Measurements from ENCODE around the gene CYBA.
"Not testable (repeated sequence)": the region's sequence is repeated elsewhere in the genome, so short reads cannot be mapped to it uniquely, and the experiment has no call there.

CYBA gene

GRCh38 chr16:88610909-88611812 lies 39.7 kb downstream of the CYBA start:
- no peak for DNase-seq (ENCODE audit: low read depth)

- DNase-seq (ENCODE audit: low read depth) = no peak
These were observed 40.8 kb downstream of the CYBA start for GRCh38 chr16:88610080-88610479.

DNA sequence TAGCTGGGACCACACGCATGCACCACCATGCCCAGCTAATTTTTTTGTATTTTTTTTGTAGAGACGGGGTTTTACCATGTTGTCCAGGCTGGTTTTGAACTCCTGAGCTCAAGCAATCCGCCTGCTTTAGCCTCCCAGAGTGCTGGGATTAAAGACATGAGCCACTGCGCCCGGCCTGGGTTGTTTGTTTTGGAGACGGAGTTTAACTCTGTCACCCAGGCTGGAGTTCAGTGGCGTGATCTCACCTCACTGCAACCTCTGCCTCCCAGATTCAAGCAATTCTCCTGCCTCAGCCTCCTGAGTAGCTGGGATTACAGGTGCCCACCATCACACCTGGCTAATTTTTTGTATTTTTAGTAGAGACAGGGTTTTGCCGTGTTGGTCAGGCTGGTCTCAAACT lies 41.4 kb downstream of the CYBA start:
- DNase-seq (ENCODE audit: low read depth) = not testable (repeated sequence)

DNA sequence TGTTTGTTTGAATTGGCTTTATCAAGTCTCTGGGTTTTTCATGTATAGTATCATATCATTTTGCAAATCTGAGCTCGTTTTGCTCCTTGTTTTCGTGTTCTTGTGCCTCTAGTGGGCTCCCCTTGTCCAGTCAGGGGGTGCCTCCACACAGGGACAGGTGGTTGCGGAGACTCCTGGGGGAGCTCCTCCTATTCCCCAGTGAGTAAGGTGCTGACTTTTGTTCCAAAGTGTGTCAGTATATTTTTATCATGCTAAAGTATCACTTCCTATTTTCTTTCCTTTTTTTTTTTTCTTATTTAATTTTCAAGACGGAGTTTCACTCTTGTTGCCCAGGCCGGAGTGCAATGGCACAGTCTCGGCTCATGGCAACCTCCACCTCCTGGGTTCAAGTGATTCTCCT lies 42.8 kb downstream of the CYBA start:
- no peak for DNase-seq (ENCODE audit: low read depth)

DNA sequence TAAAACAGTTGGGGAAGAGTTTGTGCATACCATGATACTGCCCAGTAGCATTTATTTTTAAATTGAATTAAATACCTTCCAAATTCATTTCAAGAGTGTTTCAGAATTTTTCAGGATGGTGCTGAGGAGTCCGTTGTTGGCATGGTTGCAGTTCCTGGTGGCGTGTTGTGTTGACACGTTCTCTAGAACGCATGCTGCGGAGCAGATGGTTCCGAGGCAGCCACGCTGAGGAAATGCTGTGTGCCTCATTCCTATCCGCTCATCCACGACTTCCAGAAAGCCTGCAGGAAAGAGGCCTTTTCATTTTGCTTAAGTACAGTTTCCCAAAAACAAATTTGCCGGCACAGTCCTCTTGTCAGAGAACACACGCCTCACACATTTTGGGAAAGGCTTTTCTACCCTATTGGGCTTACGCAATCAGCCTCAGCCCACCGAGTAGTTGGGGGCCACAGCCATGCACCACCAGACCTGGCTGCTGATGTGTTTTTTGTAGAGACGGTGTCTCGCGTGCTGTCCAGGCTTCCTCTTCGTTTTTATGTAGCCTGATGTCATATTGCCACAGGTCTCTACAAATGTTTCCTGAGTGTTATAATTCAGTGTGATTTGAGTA lies 44.6 kb downstream of the CYBA start:
- no peak for DNase-seq (ENCODE audit: low read depth)

GRCh38 chr16:88605186-88606147 lies 45.4 kb downstream of the CYBA start:
- no peak for DNase-seq (ENCODE audit: low read depth)

DNA sequence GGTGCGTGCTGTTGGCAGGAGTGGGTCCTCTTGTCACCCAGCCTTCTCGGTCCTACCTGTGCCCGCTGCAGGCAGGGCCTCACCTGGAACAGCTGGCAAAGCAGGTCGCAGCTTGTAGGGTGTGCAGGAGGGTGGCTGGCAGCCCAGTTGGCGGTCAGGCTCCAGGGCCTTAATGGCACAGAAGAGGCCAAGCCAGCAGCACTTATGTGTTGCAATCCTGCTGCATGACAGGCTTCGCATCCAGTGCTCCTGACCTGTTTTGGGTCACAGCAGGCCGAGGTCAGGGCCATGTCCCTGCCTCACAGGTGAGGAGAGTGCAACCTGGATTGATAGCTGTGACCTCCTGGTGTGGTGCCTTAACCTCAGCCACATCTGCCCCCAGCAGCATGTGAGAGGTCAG lies 48.8 kb downstream of the CYBA start:
- DNase-seq (ENCODE audit: low read depth) = no peak

- DNase-seq (ENCODE audit: low read depth) = no peak
These were observed 49.4 kb downstream of the CYBA start for GRCh38 chr16:88601313-88602036.

DNA sequence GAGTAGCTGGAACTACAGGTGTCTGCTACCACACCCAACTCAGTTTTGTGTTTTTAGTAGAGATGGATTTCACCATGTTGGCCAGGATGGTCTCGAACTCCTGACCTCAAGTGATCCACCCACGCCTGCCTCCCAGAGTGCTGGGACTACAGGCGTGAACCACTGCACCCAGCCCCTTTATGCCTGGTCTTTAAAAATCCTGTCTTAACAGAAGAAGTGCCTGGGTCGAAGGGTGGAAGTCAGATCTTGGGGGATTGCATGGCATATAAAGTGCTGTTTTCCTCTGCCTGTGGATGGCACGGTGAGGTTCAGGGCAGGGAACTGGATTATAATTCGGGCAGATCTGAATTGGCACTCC lies 50.3 kb downstream of the CYBA start:
- no peak for DNase-seq (ENCODE audit: low read depth)

DNA sequence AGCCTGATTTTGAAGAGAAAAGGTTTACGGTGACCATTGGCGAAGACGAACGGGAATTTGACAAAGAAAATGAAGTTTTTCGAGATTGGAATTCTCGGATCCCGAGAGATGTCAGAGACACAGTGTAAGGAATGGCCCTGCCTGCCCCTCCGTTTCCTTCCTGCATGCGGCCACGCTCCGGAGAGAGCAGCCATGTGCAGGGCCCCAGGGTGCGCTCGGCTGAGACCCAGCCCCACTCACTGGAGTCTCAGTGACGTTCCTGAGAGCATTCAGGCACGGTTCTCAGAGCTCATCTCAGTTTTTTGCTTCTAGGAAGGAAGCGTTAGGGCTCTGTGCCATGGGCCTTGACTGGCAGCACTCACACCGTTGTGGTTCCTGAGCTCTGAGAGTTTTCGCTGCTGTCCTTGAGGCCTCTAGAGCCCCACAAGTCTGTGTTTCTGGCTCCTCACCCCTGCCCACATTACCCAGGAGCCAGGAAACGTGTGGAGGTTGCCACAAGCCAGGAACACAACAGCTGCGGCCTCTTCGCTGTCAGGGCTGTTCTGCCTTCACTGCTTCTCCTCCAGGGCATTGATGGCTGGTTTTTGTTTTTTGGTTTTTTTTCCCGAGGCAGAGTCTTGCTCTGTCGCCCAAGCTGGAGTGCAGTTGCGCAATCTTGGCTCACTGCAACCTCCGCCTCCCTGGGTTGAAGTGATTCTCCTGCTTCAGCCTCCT lies 50.9 kb downstream of the CYBA start:
- no peak for DNase-seq (ENCODE audit: low read depth)

- no peak for DNase-seq (ENCODE audit: low read depth)
These were observed 51.6 kb downstream of the CYBA start for GRCh38 chr16:88599092-88599733.

DNA sequence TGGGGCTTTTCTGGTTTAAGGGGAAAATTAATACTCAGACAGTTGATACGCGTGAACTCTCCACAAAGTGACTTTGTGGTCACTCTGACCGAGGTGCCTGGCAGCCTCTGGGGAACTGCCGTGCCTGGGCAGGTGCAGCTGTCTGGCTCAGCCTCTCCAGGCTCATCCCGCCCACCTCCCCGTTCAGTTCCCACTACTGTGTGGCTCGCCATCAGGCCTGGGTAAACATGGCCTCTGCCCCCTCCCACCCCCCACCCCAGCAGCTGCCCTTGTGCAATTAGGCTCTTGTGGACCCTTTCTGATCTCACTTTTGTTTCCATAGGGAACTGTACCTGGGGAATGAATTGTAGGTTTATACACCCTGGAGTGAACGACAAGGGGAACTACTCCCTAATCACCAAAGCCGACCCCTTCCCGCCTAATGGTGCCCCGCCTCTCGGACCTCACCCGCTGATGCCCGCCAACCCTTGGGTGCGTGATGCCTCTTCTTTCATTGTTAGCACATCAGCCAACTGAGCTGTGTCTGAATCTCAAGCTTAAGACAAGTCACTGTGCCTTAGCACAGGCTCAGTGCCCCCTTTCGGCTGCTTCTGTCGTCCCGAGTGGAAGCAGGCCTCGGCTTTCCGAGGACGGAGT lies 52.9 kb downstream of the CYBA start:
- DNase-seq (ENCODE audit: low read depth) = no peak

DNA sequence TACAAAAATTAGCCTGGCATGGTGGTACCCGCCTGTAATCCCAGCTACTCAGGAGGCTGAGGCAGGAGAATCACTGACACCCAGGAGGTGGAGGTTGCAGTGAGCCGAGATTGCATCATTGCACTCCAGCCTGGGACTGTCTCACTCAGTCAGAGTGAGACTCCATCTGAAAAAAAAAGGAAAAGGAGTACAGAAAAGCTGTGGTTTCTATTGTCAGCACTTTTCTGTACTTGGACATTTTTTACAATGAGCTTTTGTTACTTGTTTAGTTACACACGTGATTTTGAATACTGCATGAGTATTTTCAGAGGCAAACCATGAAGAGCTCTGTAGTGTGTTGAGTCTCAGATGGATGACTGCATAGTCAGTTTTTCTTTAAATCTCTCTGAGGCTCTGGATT lies 54.4 kb downstream of the CYBA start:
- DNase-seq (ENCODE audit: low read depth) = no peak

- DNase-seq (ENCODE audit: low read depth) = no peak
These were observed 54.9 kb downstream of the CYBA start for GRCh38 chr16:88595921-88596320.

GRCh38 chr16:88595101-88595500 lies 55.8 kb downstream of the CYBA start:
- DNase-seq (ENCODE audit: low read depth) = no peak

GRCh38 chr16:88593910-88594309 lies 56.9 kb downstream of the CYBA start:
- DNase-seq (ENCODE audit: low read depth) = no peak

- no peak for DNase-seq (ENCODE audit: low read depth)
These were observed 57.4 kb downstream of the CYBA start for GRCh38 chr16:88593489-88593888.
